DOHH2 (cell line): ENCODE measurements around the gene TP63.

ENCODE experiments used
- H3F3A ChIP-seq: fragments of 200-600 bp; sonication (generic), shearing (Covaris generic); 2 replicates; pipeline ENCODE4 v1.6.0; 2016; ENCODE audit warnings: antibody characterized with exemption, mild to moderate bottlenecking; ENCODE audit not compliant: control insufficient read depth, insufficient read depth
- H3K27ac ChIP-seq: fragments of 200-600 bp; sonication (generic); 2 replicates; pipeline ENCODE4 v1.5.1; 2014; ENCODE audit warnings: low read depth, mild to moderate bottlenecking, low read length, moderate library complexity
- H3K27me3 ChIP-seq: fragments of 200-600 bp; sonication (generic); 2 replicates; pipeline ENCODE4 v1.6.1; 2014; ENCODE audit warnings: mild to moderate bottlenecking, low read length, mixed read lengths; ENCODE audit not compliant: control insufficient read depth
- H3K36me3 ChIP-seq: fragments of 200-600 bp; sonication (generic); 2 replicates; pipeline ENCODE4 v1.6.1; 2014; ENCODE audit warnings: mild to moderate bottlenecking, low read length, moderate library complexity, mixed read lengths; ENCODE audit not compliant: control insufficient read depth
- H3K4me1 ChIP-seq: fragments of 200-600 bp; sonication (generic); 2 replicates; pipeline ENCODE4 v1.6.1; 2014; ENCODE audit warnings: mild to moderate bottlenecking, low read length, mixed read lengths; ENCODE audit not compliant: control insufficient read depth
- H3K4me2 ChIP-seq: fragments of 200-600 bp; sonication (generic); 2 replicates; pipeline ENCODE4 v1.6.0; 2014; ENCODE audit warnings: mild to moderate bottlenecking, low read length, moderate library complexity
- H3K4me3 ChIP-seq: fragments of 200-600 bp; sonication (generic); 2 replicates; pipeline ENCODE4 v1.5.1; 2014; ENCODE audit warnings: mild to moderate bottlenecking, low read length, mixed read lengths
- H3K79me2 ChIP-seq: fragments of 200-600 bp; sonication (generic); 2 replicates; pipeline ENCODE4 v1.6.1; 2014; ENCODE audit warnings: mild to moderate bottlenecking, low read length, mixed read lengths; ENCODE audit not compliant: control insufficient read depth
- H3K9me2 ChIP-seq: fragments of 200-600 bp; sonication (generic); replicated peaks from 2 replicates; pipeline ENCODE4 v1.6.1; 2014; ENCODE audit warnings: mild to moderate bottlenecking, low read length, mixed read lengths; ENCODE audit not compliant: control insufficient read depth
- H3K9me3 ChIP-seq: fragments of 200-600 bp; sonication (generic); 2 replicates; pipeline ENCODE4 v1.6.1; 2014; ENCODE audit warnings: antibody characterized with exemption, low read length, mixed read lengths; ENCODE audit not compliant: control insufficient read depth, insufficient read depth
- H4K20me1 ChIP-seq: fragments of 200-600 bp; sonication (generic); 2 replicates; pipeline ENCODE4 v1.6.0; 2014; ENCODE audit warnings: low read depth, mild to moderate bottlenecking, antibody characterized with exemption, low read length, moderate library complexity; ENCODE audit not compliant: control insufficient read depth, insufficient read depth
- CTCF ChIP-seq: fragments of 200-600 bp; sonication (generic); IDR thresholded peaks from one replicate; pipeline ENCODE4 v1.5.1; 2014; ENCODE audit warnings: antibody characterized with exemption, mild to moderate bottlenecking, low read depth, low read length; ENCODE audit not compliant: poor library complexity, severe bottlenecking
- EZH2phosphoT487 ChIP-seq: fragments of 200-600 bp; sonication (generic); IDR thresholded peaks from 2 replicates; pipeline ENCODE4 v1.6.1; 2017; ENCODE audit warnings: borderline replicate concordance, mild to moderate bottlenecking, antibody characterized with exemption, low read length, moderate library complexity, mixed read lengths

The TP63 gene

GRCh38 chr3:189941679-189942078, 310.5 kb downstream of the TP63 start:
- Histone ChIP-seq H3K4me1 (no peaks in the 10 kb centered on the region), H3K4me3 (no peak overlapping the region), H3K27ac (no peak overlapping the region), H3K4me2 (no peak overlapping the region), H3F3A (no peaks in the 10 kb centered on the region), H3K9me2 (no peaks in the 10 kb centered on the region), H3K79me2 (no peaks in the 10 kb centered on the region), H4K20me1 (no peaks in the 10 kb centered on the region), H3K27me3 (no peaks in the 10 kb centered on the region), H3K36me3 (no peaks in the 10 kb centered on the region), H3K9me3 (no peaks in the 10 kb centered on the region)
- TF ChIP-seq EZH2phosphoT487 (no peak), CTCF (no peak)

- Histone ChIP-seq H3K27ac (no peak overlapping the region), H3K27me3 (no peaks in the 10 kb centered on the region), H3K9me3 (no peaks in the 10 kb centered on the region), H3K9me2 (no peaks in the 10 kb centered on the region), H3K4me3 (no peak overlapping the region), H3K4me2 (no peak overlapping the region), H4K20me1 (no peaks in the 10 kb centered on the region), H3F3A (no peaks in the 10 kb centered on the region), H3K4me1 (no peaks in the 10 kb centered on the region), H3K79me2 (no peaks in the 10 kb centered on the region), H3K36me3 (no peaks in the 10 kb centered on the region)
- no peak for TF ChIP-seq CTCF
- TF ChIP-seq EZH2phosphoT487: no peak
These were observed 311.8 kb downstream of the TP63 start for GRCh38 chr3:189942948-189943347.

- Histone ChIP-seq H3K9me3 (no peaks in the 10 kb centered on the region), H3K27ac (no peak overlapping the region)
- TF ChIP-seq EZH2phosphoT487 (no peak), CTCF (no peak)
These were observed 313.3 kb downstream of the TP63 start for GRCh38 chr3:189944285-189945145.

More at GRCh38 chr3:189944285-189945145, 313.3 kb downstream of the TP63 start:
- H3K79me2 ChIP-seq: no peaks in the 10 kb centered on the region
- H3K36me3 ChIP-seq: no peaks in the 10 kb centered on the region
- H3K4me1 ChIP-seq: no peaks in the 10 kb centered on the region
- no peak overlapping the region for H3K4me3 ChIP-seq
- no peak overlapping the region for H3K4me2 ChIP-seq
- H3F3A ChIP-seq: no peaks in the 10 kb centered on the region
- no peaks in the 10 kb centered on the region; the same call in 1 of the 2 replicates for H3K27me3 ChIP-seq
- H3K9me2 ChIP-seq: no peaks in the 10 kb centered on the region
- no peaks in the 10 kb centered on the region for H4K20me1 ChIP-seq
